ENCODE data around the gene HOXD8. TPM values are rescaled to one million over a fixed set of nuclear protein-coding genes. Genes with fewer than 3 reads are reported as not detected.

HOXD8 gene
- total RNA-seq, 3 donors from 2014 or later = 4.9 to 13.8 (median 5.6) TPM

GRCh38 chr2:176175709-176176607 lies 46.5 kb downstream of the HOXD8 start:
- no peaks in the 10 kb centered on the region for H3K9me3 ChIP-seq
- no peak overlapping the region for H3K4me3 ChIP-seq
- ATAC-seq (no peak), DNase-seq (no peak)
- intact Hi-C loops (cut with DNase I, micrococcal nuclease) = no loop called here
- TF ChIP-seq, protein P1, sequence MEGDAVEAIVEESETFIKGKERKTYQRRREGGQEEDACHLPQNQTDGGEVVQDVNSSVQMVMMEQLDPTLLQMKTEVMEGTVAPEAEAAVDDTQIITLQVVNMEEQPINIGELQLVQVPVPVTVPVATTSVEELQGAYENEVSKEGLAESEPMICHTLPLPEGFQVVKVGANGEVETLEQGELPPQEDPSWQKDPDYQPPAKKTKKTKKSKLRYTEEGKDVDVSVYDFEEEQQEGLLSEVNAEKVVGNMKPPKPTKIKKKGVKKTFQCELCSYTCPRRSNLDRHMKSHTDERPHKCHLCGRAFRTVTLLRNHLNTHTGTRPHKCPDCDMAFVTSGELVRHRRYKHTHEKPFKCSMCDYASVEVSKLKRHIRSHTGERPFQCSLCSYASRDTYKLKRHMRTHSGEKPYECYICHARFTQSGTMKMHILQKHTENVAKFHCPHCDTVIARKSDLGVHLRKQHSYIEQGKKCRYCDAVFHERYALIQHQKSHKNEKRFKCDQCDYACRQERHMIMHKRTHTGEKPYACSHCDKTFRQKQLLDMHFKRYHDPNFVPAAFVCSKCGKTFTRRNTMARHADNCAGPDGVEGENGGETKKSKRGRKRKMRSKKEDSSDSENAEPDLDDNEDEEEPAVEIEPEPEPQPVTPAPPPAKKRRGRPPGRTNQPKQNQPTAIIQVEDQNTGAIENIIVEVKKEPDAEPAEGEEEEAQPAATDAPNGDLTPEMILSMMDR (IDR thresholded peaks at IDR 0.05) = no peak
- H3K36me3 ChIP-seq (ENCODE audit: low read depth) = no peaks in the 10 kb centered on the region
- H3K4me1 ChIP-seq (ENCODE audit: low read depth) = peaks cover 19% of the 10 kb centered on the region

- TF ChIP-seq, protein P1 (IDR thresholded peaks at IDR 0.05) = no peak
- Histone ChIP-seq H3K4me3 (no peak overlapping the region), H3K4me1 (ENCODE audit: low read depth) (peaks cover 19% of the 10 kb centered on the region), H3K36me3 (ENCODE audit: low read depth) (no peaks in the 10 kb centered on the region), H3K9me3 (no peaks in the 10 kb centered on the region)
- no peak for ATAC-seq
- intact Hi-C loops (cut with DNase I, micrococcal nuclease) = no loop called here
- no peak for DNase-seq
Observed at GRCh38 chr2:176177580-176178037, 48.1 kb downstream of the HOXD8 start.

GRCh38 chr2:176178038-176178756 lies 48.7 kb downstream of the HOXD8 start:
- Histone ChIP-seq H3K4me3 (no peak overlapping the region), H3K4me1 (ENCODE audit: low read depth) (peaks cover 19% of the 10 kb centered on the region), H3K36me3 (ENCODE audit: low read depth) (no peaks in the 10 kb centered on the region), H3K9me3 (no peaks in the 10 kb centered on the region)
- intact Hi-C loops (cut with DNase I, micrococcal nuclease) = no loop called here
- peak; percentile 60 to 83 (median 75) for DNase-seq
- ATAC-seq = peak; percentile 76
- TF ChIP-seq, protein P1 (IDR thresholded peaks at IDR 0.05) = no peak

DNA sequence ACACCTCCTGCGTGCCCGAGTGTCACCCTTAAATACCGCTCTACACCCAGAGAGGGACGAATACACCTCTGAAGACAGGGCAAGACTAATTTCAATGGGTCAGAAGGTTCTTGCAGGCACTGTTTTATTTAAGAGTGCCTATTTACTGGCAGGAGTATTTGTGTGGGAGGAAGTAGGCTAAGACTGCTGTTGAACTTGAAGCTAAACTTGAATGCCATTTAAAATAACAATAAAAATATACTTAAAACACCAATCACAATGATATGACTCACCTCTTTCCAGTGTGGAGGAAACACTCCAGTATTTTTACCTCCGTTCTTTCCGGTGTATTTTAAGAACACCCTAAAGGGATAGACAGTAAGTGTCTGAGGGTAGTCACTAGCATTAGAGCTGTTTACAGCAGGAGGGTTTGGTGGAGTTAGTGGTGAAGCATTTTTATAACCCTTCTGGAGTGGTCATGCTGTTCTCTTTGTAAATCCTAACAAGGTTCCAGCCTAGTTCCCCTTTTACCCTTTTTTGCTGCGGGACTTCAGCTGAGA lies 49.3 kb downstream of the HOXD8 start:
- H3K4me1 ChIP-seq (ENCODE audit: low read depth) = peaks cover 19% of the 10 kb centered on the region
- no peak overlapping the region for H3K4me3 ChIP-seq
- no peaks in the 10 kb centered on the region for H3K9me3 ChIP-seq
- H3K36me3 ChIP-seq (ENCODE audit: low read depth) = no peaks in the 10 kb centered on the region
- TF ChIP-seq, protein P1 (IDR thresholded peaks at IDR 0.05) = no peak
- DNase-seq = no peak
- intact Hi-C loops (cut with DNase I, micrococcal nuclease) = no loop called here
- ATAC-seq = peak; percentile 46

DNA sequence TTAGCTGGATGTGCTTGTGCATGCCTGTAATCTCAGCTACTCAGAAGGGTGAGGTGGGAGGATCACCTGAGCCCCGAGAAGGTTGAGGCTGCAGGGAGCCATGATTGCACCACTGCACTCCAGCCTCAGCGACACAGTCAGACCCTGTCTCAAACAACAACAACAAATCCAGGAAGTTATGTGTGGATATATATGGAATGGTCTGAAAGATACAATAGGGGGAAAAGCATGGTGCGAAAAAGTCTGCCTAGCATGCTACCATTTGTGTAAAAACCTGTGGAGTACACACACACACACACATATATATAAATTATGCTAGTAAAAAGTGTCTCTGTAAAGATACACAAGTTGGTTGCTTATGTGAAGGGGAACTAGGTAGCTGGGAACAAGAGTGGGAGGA lies 52.0 kb downstream of the HOXD8 start:
- TF ChIP-seq, protein P1 (IDR thresholded peaks at IDR 0.05) = no peak

More for the DNA sequence above, 52.0 kb downstream of the HOXD8 start:
- H3K36me3 ChIP-seq (ENCODE audit: low read depth) = no peaks in the 10 kb centered on the region
- H3K9me3 ChIP-seq = no peaks in the 10 kb centered on the region
- H3K4me1 ChIP-seq (ENCODE audit: low read depth) = peaks cover 8% of the 10 kb centered on the region
- no peak for ATAC-seq
- intact Hi-C loops (cut with DNase I, micrococcal nuclease) = no loop called here
- H3K4me3 ChIP-seq = no peak overlapping the region
- DNase-seq = no peak

Small RNA genes within 50 kb of the gene (microRNA-seq; reads per million reads assigned to microRNA genes)
- 20,104 reads per million, percentile 97 among the genes with 10 or more reads in this experiment for gene MIR10B

Other genes starting within 250 kb of the HOXD8 start
- 10 to 100 TPM; 33.4 to 35.9 (median 35.3) TPM for gene LNPK, start 127.4 kb upstream of the HOXD8 start, total RNA-seq
- under 1 TPM in 1 of 3 donors, not detected in 2; 0.12 TPM for gene EVX2, start 45.7 kb upstream of the HOXD8 start, total RNA-seq
- gene HOXD13, start 37.0 kb upstream of the HOXD8 start, total RNA-seq = 1 to 10 TPM in 2 of 3 donors, not detected in 1; 1.1 to 1.5 TPM
- gene HOXD12, start 29.9 kb upstream of the HOXD8 start, total RNA-seq = not detected
- 1 to 10 TPM; 1.2 to 2.1 (median 2.1) TPM for gene HOXD11, start 22.4 kb upstream of the HOXD8 start, total RNA-seq
- 1 to 10 TPM; 1.8 to 4.1 (median 3.0) TPM for gene HOXD10, start 12.9 kb upstream of the HOXD8 start, total RNA-seq
- gene HOXD9, start 7.0 kb upstream of the HOXD8 start, total RNA-seq = 1 to 10 TPM; 2.1 to 5.6 (median 2.2) TPM
- gene HOXD4, start 21.8 kb downstream of the HOXD8 start, total RNA-seq = 1 to 10 TPM; 4.7 to 6.5 (median 5.9) TPM
- gene HOXD3, start 27.6 kb downstream of the HOXD8 start, total RNA-seq = 1 to 10 TPM; 5.8 to 7.0 (median 6.0) TPM
- gene HOXD1, start 59.0 kb downstream of the HOXD8 start, total RNA-seq = 1 to 10 TPM; 2.2 to 5.9 (median 4.6) TPM
- gene MTX2, start 139.7 kb downstream of the HOXD8 start, total RNA-seq = 10 to 100 TPM; 27.5 to 29.9 (median 29.8) TPM

All from mucosa of descending colon (tissue), 3 donors.